ENCODE measurements around the gene C2orf76.

Gene C2orf76

GRCh38 chr2:119319593-119319992 is 47.0 kb downstream of the C2orf76 start:
- no peak for TF ChIP-seq EZH2 (IDR thresholded peaks at IDR 0.05)
- no peak for TF ChIP-seq FOXP2 (optimal IDR thresholded peaks at IDR 0.05; ENCODE audit: control extremely low read depth, extremely low read length, insufficient read depth)
- no peak for TF ChIP-seq POLR2AphosphoS5 (IDR thresholded peaks at IDR 0.05; ENCODE audit: borderline replicate concordance, low read depth, low read length)
- no peak for DNase-seq (ENCODE audit: low read depth, low spot score)
- no peak overlapping the region for H3K4me3 ChIP-seq
- H3K9ac ChIP-seq (ENCODE audit: insufficient read length) = no peak overlapping the region
- H3K9me3 ChIP-seq (ENCODE audit: low read depth, low read length) = peaks cover 2% of the 10 kb centered on the region; the same call in 1 of the 2 replicates
- H3K27ac ChIP-seq = no peak overlapping the region
- no peaks in the 10 kb centered on the region for H3K36me3 ChIP-seq (ENCODE audit: insufficient read depth, low read length)

GRCh38 chr2:119317554-119317953 is 49.1 kb downstream of the C2orf76 start:
- Histone ChIP-seq H3K9ac (ENCODE audit: insufficient read length) (no peak overlapping the region), H3K9me3 (ENCODE audit: low read depth, low read length) (peaks cover 8% of the 10 kb centered on the region; the same call in 1 of the 2 replicates), H3K4me3 (no peak overlapping the region), H3K27ac (no peak overlapping the region), H3K36me3 (ENCODE audit: insufficient read depth, low read length) (no peaks in the 10 kb centered on the region; the same call in 1 of the 2 replicates)
- TF ChIP-seq EZH2 (IDR thresholded peaks at IDR 0.05) = no peak
- no peak for DNase-seq (ENCODE audit: low read depth, low spot score)

GRCh38 chr2:119316066-119316465 is 50.6 kb downstream of the C2orf76 start:
- no peak for DNase-seq (ENCODE audit: low read depth, low spot score)
- no peaks in the 10 kb centered on the region; the same call in 1 of the 2 replicates for H3K36me3 ChIP-seq (ENCODE audit: insufficient read depth, low read length)
- H3K9me3 ChIP-seq (ENCODE audit: low read depth, low read length) = peaks cover 8% of the 10 kb centered on the region; the same call in 1 of the 2 replicates
- no peak overlapping the region for H3K27ac ChIP-seq
- no peak overlapping the region for H3K4me3 ChIP-seq
- no peak overlapping the region for H3K9ac ChIP-seq (ENCODE audit: insufficient read length)
- no peak for TF ChIP-seq POLR2AphosphoS5 (IDR thresholded peaks at IDR 0.05; ENCODE audit: borderline replicate concordance, low read depth, low read length)
- no peak for TF ChIP-seq FOXP2 (optimal IDR thresholded peaks at IDR 0.05; ENCODE audit: control extremely low read depth, extremely low read length, insufficient read depth)
- TF ChIP-seq EZH2 (IDR thresholded peaks at IDR 0.05) = no peak

GRCh38 chr2:119315241-119315925 is 51.3 kb downstream of the C2orf76 start:
- no peak for TF ChIP-seq FOXP2 (optimal IDR thresholded peaks at IDR 0.05; ENCODE audit: control extremely low read depth, extremely low read length, insufficient read depth)
- no peak for TF ChIP-seq POLR2AphosphoS5 (IDR thresholded peaks at IDR 0.05; ENCODE audit: borderline replicate concordance, low read depth, low read length)
- no peak for TF ChIP-seq EZH2 (IDR thresholded peaks at IDR 0.05)
- Histone ChIP-seq H3K9me3 (ENCODE audit: low read depth, low read length) (peaks cover 8% of the 10 kb centered on the region; the same call in 1 of the 2 replicates), H3K9ac (ENCODE audit: insufficient read length) (no peak overlapping the region), H3K4me3 (no peak overlapping the region), H3K36me3 (ENCODE audit: insufficient read depth, low read length) (no peaks in the 10 kb centered on the region; the same call in 1 of the 2 replicates), H3K27ac (no peak overlapping the region)
- no peak for DNase-seq (ENCODE audit: low read depth, low spot score)

GRCh38 chr2:119311831-119312230 is 54.8 kb downstream of the C2orf76 start:
- Histone ChIP-seq H3K4me3 (no peak overlapping the region), H3K9ac (ENCODE audit: insufficient read length) (no peak overlapping the region), H3K36me3 (ENCODE audit: insufficient read depth, low read length) (no peaks in the 10 kb centered on the region; the same call in 1 of the 2 replicates), H3K27ac (no peak overlapping the region), H3K9me3 (ENCODE audit: low read depth, low read length) (peaks cover 8% of the 10 kb centered on the region; the same call in 1 of the 2 replicates)
- no peak for TF ChIP-seq EZH2 (IDR thresholded peaks at IDR 0.05)
- TF ChIP-seq POLR2AphosphoS5 (IDR thresholded peaks at IDR 0.05; ENCODE audit: borderline replicate concordance, low read depth, low read length) = no peak
- no peak for TF ChIP-seq FOXP2 (optimal IDR thresholded peaks at IDR 0.05; ENCODE audit: control extremely low read depth, extremely low read length, insufficient read depth)
- no peak for DNase-seq (ENCODE audit: low read depth, low spot score)

GRCh38 chr2:119311371-119311770 is 55.3 kb downstream of the C2orf76 start:
- no peak for DNase-seq (ENCODE audit: low read depth, low spot score)
- no peak for TF ChIP-seq EZH2 (IDR thresholded peaks at IDR 0.05)
- TF ChIP-seq FOXP2 (optimal IDR thresholded peaks at IDR 0.05; ENCODE audit: control extremely low read depth, extremely low read length, insufficient read depth) = no peak
- TF ChIP-seq POLR2AphosphoS5 (IDR thresholded peaks at IDR 0.05; ENCODE audit: borderline replicate concordance, low read depth, low read length) = no peak
- Histone ChIP-seq H3K36me3 (ENCODE audit: insufficient read depth, low read length) (no peaks in the 10 kb centered on the region; the same call in 1 of the 2 replicates), H3K9me3 (ENCODE audit: low read depth, low read length) (peaks cover 8% of the 10 kb centered on the region; the same call in 1 of the 2 replicates), H3K9ac (ENCODE audit: insufficient read length) (no peak overlapping the region), H3K4me3 (no peak overlapping the region), H3K27ac (no peak overlapping the region)

- no peak for DNase-seq (ENCODE audit: low read depth, low spot score)
- H3K36me3 ChIP-seq (ENCODE audit: insufficient read depth, low read length) = no peaks in the 10 kb centered on the region
- no peak overlapping the region for H3K9ac ChIP-seq (ENCODE audit: insufficient read length)
Observed at GRCh38 chr2:119308793-119309330, 57.8 kb downstream of the C2orf76 start.

GRCh38 chr2:119307419-119308140 is 59.1 kb downstream of the C2orf76 start:
- no peak for TF ChIP-seq EZH2 (IDR thresholded peaks at IDR 0.05)
- TF ChIP-seq POLR2AphosphoS5 (IDR thresholded peaks at IDR 0.05; ENCODE audit: borderline replicate concordance, low read depth, low read length) = no peak
- no peak for TF ChIP-seq FOXP2 (optimal IDR thresholded peaks at IDR 0.05; ENCODE audit: control extremely low read depth, extremely low read length, insufficient read depth)
- no peak for DNase-seq (ENCODE audit: low read depth, low spot score)
- H3K4me3 ChIP-seq = no peak overlapping the region
- no peaks in the 10 kb centered on the region for H3K9me3 ChIP-seq (ENCODE audit: low read depth, low read length)
- H3K36me3 ChIP-seq (ENCODE audit: insufficient read depth, low read length) = no peaks in the 10 kb centered on the region
- H3K9ac ChIP-seq (ENCODE audit: insufficient read length) = no peak overlapping the region
- no peak overlapping the region for H3K27ac ChIP-seq

More at GRCh38 chr2:119308793-119309330, 57.8 kb downstream of the C2orf76 start:
- no peak for TF ChIP-seq FOXP2 (optimal IDR thresholded peaks at IDR 0.05; ENCODE audit: control extremely low read depth, extremely low read length, insufficient read depth)
- TF ChIP-seq EZH2 (IDR thresholded peaks at IDR 0.05) = no peak
- no peak for TF ChIP-seq POLR2AphosphoS5 (IDR thresholded peaks at IDR 0.05; ENCODE audit: borderline replicate concordance, low read depth, low read length)
- Histone ChIP-seq H3K9me3 (ENCODE audit: low read depth, low read length) (no peaks in the 10 kb centered on the region), H3K27ac (no peak overlapping the region), H3K4me3 (no peak overlapping the region)
